ENCODE results near the gene UBR2.
"Not testable (repeated sequence)": the region's sequence is repeated elsewhere in the genome, so short reads cannot be mapped to it uniquely, and the experiment has no call there.

The UBR2 gene

DNA sequence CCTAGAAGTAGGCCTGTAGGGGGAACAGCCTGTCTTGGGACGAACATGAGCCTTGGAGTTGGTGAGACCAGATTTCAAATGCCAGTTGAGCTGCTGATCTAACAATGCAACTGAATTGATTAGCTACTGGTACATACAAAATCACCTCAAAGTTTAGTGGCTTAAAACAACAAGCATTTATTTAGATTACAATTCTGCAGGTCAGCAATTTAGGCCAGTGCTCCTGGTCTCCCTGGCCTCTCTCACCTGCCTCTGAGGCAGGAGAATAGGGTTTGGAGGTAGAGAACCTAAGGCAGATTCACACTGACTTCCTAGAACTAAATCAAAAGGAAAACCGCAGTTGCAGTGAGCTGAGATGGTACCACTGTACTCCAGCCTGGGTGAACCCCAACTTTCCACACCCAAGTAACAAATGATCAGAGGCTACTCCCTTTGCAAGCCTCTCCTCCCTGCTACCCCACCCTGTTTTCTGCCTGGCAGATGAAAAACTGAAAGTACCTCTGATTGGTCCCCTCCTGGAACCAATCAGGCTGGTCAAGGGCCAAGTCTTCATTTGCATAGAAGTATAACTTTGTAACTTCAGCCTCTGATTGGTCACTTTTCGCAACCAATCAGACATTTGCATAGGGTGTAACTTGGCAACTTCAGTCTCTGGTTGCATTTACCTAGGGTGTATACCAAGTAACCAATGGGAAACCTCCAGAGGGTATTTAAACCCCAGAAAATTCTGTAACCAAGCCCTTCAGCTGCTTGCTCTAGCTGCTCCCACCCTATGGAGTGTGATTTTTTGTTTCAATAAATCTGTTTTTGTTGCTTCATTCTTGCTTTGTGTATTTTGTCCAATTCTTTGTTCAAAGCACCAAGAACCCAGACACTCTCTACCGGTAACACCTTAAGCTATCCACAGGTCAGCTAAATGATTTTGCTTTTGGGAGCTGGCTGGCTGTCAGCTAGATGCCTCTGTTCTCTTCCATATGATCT lies 8.1 kb upstream of the UBR2 start:
- no peak for DNase-seq (ENCODE audit: low read depth)

DNA sequence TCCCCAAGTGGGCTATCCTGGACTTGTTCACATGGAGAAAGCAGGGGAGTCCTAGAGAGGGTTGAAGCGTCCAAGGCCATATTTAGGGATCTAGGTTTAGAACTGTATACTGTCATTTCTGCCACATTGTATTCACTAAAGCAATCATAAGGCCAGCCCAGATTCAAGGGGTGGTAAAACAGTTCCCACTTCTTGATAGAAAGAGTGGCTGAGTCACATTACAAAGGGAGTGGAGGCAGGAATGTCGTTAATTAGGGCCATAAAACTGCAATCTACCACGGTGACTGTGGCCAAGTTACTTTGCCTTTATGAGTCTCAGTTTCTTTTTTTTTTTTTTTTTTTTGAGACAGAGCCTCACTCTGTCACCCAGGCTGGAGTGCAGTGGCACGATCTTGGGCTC lies 7.4 kb upstream of the UBR2 start:
- no peak for DNase-seq (ENCODE audit: low read depth)

DNA sequence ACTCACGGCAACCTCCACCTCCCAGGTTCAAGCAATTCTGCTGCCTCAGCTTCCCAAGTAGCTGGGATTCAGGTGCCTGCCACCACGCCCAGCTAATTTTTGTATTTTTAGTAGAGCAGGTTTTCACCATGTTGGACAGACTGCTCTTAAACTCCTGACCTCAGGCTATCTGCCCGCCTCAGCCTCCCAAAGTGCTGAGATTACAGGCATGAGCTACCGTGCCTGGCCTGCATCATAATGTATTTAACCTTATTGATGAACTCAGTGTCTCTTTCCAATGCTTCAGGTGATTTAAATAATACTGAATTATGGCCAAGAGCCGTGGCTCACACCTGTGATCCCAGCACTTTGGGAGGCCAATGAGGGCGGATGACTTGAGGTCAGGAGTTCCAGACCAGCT lies 4.6 kb upstream of the UBR2 start:
- not testable (repeated sequence) for DNase-seq (ENCODE audit: low read depth)

DNA sequence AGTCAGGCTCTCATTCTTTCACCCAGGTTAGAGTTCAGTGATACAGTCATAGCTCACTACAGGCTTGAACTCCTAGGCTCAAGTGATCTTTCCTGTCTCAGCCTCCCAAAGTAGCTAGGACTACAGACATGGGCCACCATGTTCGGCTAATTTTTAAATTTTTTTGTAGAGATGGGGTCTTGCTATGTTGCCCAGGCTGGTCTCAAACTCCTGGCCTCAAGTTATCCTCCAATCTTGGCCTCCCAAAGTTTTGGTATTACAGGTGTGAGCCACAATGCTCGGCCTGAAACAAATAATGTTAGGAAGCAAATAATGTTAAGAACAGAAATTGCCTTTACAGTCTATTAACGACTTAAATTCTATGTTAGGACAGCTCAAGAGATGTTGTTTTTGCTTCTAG lies 1.8 kb upstream of the UBR2 start:
- DNase-seq (ENCODE audit: low read depth) = no peak

DNA sequence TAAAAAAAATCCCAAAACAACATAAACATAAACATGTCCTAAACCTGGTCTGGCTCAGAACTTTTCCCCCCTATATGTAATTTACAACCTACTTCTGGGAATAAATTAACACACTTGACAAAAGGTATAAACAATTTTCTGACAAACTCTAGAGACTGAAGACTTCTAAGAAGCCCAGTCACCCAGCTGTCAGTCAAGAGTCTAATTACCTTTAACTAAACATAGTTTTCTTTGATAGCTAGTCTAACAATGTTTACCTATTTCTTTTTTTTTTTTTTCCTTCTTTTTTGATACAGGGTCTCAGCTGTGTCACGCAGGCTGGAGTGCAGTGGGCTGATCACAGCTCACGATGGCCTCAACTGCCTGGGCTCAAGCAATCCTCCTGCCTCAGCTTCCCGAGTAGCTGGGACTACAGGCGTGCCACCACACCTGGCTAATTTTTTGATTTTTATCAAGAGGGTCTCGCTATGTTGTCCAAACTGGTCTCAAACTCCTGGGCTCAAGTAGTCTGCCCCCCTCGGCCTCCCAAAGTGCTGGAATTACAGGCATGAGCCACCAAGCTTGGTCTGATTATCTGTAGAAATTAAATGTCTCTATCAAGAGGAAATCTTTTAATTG lies 932 bp upstream of the UBR2 start:
- no peak for DNase-seq (ENCODE audit: low read depth)

DNA sequence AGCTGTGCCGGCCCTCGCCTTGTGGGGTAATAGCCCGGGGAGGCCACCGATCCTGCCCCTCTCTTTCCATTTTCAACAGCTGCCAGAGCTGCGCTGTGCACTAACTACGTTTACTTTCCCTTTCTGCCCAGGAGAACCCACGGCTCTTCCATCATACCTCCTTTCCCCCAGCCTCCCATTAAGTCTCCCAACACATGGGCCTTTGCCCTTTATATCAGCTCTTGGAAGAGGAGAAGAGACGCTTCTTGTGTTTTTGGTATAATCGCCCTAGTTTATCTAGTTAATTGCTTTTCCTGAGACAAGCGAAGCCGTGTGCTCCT lies 637 bp downstream of the UBR2 start:
- no peak for DNase-seq (ENCODE audit: low read depth)

DNA sequence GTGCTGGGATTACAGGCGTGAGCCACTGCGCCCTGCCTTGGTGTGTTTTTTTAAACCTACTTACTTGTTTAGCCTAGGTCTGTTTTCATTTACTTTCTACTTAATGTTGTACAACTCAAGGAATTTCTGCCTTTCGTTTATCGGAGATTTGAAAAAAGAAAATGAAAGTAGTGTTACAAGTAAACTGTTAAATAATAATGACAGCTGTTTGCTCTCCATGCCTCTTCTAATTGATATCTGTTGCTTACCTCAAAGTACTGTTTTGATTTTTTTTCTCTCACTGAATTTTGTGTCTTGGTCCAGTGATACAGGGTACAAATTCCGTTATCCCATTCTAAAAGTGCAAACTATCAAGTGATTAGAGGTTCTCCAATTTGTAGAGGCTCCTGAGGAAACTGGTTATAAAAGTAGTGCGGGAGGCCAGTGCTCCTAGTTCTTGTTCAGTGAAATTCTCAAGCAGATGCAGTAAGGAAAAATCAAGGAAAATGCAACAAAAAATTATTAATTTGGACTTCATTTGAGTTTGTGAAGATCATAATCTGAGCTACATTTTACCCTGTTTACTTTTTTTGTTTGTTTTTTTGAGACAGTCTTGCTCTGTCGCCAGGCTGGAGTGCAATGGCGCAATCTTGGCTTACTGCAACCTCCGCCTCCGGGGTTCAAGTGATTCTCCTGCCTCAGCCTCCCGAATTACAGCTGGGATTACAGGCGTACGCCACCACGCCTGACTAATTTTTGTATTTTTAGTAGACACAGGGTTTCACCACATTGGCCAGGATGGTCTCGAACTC lies 2.2 kb downstream of the UBR2 start:
- DNase-seq (ENCODE audit: low read depth) = no peak

DNA sequence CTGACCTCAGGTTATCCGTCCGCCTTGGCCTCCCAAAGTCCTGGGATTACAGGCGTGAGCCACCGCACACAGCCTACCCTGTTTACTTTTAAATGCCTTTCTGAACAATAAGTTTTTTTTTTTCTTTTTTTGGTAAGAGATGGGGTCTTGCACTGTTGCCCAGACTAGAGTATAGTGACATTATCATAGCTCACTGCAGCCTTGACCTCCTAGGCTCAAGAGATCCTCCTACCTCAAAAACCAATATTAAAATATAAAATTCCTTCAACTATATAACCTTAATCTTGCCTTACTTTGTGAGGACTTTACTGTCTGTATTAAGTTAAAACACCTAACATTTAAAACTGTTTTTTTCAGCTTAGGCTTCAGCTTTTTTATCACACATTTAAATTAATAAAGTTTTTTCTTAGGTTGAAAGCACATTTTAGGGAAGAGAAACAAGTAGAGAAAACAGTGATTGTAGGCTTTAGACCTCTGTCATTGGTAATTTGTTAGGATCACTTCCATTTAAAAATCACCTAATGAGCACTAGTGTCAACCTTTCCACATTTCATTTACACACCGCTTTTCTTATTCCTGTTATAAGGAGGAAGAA lies 2.9 kb downstream of the UBR2 start:
- DNase-seq (ENCODE audit: low read depth) = no peak

DNA sequence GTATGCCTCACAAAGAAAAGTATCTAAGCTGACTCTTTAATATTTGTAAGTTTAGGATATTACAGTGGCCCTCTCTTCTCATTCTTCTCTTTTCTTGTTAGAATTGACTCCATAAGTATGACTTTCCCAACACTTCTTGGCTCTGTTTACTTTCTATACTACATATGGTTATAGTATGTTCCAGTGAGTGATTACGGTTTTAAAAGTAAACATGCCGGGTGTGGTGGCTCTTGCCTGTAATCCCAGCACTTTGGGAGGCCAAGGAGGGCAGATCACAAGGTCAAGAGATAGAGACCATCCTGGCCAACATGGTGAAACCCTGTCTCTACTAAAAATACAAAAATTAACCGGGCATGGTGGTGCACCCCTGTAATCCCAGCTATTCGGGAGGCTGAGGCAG lies 3.4 kb downstream of the UBR2 start:
- DNase-seq (ENCODE audit: low read depth) = not testable (repeated sequence)

DNA sequence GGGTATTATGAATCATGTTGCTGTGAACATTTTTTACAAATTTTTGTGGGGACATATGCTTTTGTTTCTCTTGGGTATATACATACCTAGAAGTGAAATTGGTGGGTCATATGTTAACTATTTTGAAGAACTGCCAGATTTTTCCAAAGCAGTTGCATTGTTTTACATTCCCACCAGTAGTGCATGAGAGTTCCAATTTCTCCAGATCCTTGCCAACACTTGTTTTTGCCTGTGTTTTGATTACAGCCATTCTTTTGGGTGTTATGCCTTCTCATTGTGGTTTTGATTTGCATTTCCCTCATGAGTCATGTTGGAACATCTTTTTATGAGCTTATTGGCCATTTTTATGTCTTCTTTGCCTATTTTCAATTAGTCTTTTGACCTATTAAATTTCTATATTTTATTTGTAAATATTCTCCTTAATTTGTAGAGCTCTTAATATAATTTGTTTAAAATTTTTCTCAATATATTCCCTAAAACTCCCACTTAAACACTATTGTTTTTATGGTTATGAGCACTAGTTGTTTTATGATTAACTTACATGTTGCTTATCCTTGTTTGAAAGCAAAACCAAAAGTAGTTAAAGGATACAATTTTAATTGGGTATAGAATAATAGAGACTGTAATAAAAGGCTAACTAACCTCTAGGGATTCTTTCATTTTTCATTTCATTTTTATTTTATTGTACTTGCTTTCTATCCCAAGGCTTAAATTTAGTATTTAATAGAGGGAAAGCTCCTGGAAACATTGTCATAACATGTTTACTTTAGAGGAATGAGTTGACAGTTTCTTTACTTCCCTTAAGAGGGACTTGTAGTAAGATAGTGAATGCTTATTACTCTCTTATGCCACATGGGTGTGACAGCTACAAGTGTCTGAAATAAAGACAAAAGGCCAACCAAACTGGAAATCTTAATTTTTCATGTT lies 5.5 kb downstream of the UBR2 start:
- DNase-seq (ENCODE audit: low read depth) = peak; percentile 82

DNA sequence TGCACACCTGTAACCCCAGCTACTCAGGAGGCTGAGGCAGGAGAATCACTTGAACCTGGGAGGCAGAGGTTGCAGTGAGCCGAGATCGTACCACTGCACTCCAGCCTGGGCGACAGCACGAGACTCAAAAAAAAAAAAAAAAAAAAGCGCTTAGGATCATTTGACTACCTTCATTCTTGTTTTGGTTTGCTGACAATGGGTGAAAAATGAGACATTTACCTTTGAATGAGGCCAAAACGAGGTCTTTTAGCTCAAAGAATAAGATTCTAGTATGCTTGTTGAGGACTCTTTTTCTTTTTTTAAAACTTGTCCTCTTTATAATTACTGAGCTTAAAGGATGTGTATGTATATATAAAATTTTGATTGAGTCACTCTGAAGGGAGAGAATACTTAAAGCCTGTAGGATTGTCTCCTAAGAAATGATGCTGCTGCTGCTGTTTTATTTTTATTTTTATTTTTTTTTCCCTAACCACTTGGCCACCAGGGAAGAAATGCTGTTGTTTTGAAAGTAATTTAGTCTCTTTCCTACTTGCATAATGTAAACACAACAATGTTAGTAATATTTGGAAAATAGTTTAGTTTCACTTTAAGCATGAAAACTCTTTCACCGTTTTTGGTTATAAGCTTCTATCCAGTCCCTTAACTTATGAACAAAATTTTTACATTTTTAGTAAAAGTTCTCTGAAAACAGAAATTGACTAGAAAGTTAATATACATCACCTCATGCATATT lies 7.9 kb downstream of the UBR2 start:
- no peak for DNase-seq (ENCODE audit: low read depth)

DNA sequence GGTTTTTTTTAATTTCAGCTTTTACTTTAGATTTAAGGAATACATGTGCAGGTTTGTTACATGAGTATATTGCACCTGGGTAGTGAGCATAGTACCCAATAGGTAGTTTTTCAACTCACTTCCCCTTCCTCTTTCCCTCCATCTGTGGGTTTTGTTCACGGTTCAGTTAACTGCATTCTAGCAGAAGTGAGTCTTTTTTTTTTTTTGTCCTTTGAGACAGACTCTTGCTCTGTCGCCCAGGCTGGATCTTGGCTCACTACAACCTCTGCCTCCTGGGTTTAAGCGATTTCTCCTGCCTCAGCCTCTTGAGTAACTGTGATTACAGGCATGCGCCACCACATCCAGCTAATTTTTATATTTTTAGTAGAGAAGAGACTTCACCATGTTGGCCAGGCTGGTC lies 8.7 kb downstream of the UBR2 start:
- no peak for DNase-seq (ENCODE audit: low read depth)

DNA sequence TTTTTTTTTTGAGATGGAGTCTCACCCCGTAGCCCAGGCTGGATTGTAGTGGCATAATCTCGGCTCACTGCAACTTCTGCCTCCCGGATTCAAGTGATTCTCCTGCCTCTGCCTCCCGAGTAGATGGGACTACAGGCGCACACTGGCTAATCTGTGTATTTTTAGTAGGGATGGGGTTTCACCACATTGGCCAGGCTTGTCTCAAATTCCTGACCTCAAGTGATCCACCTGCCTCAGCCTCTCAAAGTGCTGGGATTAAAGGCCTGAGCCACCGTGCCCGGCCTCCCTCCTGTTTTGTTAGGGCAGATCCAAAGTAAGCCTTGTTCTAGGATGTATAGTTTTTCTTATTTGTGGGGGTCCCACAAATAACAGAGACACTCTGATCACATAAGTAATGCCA lies 12.7 kb downstream of the UBR2 start:
- DNase-seq (ENCODE audit: low read depth) = not testable (repeated sequence)

DNA sequence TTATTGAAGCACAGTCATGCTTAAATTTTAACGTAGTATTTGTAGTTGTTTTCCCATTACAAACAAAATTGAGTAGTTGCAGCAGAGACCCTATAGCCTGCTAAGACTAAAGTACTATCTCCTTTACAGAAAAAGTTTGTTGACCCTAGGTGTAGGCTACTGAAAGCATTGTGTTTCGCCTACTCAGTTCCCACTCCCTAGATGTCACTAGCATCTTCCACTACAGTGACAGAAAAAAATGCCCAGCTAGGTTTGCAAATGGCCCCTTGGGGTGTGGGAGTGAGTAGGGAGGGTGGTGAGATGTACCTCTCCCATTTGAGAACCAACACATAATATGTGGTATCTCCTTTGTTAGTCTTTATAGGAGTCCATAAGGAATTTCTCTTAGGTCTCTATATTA lies 34.5 kb downstream of the UBR2 start:
- no peak for DNase-seq (ENCODE audit: low read depth)

DNA sequence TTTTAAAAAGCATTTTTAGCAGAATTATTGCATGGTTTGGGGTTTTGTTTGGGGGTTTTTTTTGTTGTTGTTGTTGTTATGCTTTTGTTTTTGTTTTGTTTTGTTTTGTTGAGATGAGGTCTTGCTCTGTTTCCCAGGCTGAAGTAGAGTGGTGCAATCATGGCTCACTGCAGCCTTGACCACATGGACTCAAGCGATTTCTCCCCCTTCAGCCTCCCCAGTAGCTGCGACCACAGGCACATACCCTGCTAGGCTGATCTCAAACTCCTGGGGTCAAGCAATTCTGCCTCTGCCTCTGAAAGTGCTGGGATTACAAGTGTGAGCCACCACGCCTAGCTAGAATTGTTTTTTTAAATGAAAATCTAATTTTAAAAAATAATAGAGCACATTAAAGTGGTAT lies 35.7 kb downstream of the UBR2 start:
- DNase-seq (ENCODE audit: low read depth) = no peak

DNA sequence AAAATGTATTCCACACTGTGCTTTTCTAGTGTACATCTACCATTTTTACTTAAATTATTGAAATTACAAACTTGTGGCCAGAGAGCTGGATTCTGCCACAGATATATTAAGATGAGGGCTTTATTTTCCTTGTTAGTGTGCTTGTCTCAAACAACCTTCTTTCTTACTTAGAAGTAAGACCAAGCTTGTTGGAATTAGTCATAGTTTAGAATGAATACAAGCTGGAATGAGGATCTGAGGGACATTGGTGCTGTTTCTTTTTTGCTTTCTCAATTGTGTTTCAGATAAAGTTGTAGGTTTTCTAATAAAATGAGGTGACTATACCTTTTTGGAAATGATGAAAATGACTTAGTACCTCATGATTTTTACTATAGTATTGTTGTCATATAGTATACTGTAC lies 40.3 kb downstream of the UBR2 start:
- no peak for DNase-seq (ENCODE audit: low read depth)

DNA sequence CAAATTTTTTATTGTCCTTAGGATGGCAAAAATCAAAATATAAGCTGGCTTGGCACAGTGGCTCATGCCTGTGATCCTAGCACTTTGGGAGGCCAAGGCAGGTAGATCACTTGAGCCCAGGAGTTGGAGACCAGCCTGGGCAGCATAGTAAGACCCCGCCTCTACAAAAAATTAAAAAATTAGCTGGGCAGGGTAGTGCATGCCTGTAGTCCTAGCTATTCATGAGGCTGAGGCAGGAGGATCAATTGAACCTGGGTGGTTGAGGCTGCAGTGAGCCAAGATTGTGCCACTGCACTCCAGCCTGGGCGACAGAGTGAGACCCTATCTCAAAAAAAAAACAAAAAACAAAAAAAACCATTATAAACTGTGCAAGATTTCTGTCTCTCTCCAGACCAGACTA lies 40.9 kb downstream of the UBR2 start:
- not testable (repeated sequence) for DNase-seq (ENCODE audit: low read depth)

DNA sequence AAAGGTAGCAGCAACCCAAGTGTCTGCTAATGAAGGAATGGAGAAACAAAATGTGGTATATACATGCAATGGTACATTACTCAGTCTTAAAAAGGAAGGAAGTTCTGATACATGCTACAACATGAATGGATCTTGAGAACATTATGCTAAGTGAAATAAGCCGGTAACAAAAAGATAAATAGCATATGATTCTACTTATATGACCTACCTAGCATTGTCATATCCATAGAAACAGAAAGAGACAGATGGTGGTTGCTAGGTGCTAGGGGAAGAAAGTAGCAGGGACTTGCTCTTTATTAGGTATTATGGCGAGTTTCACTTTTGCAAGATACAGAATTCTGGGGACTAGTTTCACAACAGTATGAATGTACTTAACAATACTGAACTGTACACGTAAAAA lies 46.6 kb downstream of the UBR2 start:
- no peak for DNase-seq (ENCODE audit: low read depth)

DNA sequence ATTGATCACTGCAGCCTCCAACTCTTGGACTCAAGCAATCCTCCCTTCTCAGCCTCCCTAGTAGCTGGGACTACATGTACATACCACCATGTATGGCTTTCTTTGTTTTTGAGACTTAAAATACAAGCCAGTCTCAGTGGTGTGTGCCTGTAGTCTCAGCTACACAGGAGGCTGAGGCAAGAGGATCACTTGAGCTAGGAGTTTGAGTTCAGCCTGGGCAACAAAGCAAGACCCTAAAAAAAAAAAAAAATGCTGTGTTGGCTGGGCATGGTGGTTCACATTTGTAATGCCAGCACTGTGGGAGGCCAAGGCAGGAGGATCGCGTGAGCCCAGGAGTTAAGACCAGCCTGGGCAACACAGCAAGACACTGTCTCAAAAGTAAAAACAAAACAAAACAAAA lies 51.7 kb downstream of the UBR2 start:
- DNase-seq (ENCODE audit: low read depth) = no peak

DNA sequence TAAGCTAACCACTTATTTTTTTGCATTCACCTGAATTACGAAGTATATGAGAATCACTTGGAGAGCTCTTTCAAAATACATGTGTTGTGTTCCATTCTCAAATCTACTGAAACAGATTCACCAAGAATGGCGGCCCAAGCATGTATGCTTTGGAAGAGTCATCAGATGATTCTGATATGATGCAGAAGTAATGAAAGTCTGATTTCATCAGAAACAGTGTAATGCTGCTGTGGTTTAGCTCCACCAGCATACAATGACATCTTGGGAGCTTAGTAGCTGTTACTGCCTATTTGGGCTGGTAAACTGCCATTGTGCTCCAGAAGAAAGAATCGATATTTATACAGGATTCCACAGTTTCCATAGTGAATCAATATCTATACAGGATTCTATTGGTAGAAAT lies 52.9 kb downstream of the UBR2 start:
- DNase-seq (ENCODE audit: low read depth) = no peak

DNA sequence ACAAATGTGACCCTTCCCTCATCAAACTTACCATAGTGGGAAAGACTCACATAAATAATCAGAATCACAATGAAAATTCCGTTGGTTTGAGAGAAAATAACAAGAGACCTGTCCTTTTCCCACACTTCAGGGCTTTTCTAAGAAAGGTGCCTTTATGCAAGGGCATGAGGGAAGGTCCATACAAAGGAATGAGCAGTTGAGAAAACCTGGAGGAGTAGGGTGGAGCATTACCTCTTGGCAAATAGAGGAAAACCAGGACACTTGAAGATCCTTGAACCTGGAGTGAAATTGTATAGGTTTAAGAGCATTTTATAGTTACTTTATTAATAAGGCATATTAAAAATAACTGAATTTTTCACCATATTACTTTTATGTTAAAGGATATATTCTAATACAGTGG lies 54.3 kb downstream of the UBR2 start:
- no peak for DNase-seq (ENCODE audit: low read depth)

Measured in fibroblast of the conjunctiva (primary cell).